OCI-LY1 (cell line): ENCODE measurements around the gene DDHD1.

Experiments
- H2AFZ ChIP-seq: fragments of 200-600 bp; sonication (generic), shearing (Covaris generic); 2 replicates; pipeline ENCODE4 v1.6.0; 2014; ENCODE audit warnings: antibody characterized with exemption, mild to moderate bottlenecking, low read length
- H3F3A ChIP-seq: fragments of 200-600 bp; sonication (generic), shearing (Covaris generic); 2 replicates; pipeline ENCODE4 v1.6.0; 2014; ENCODE audit warnings: mild to moderate bottlenecking, antibody characterized with exemption, low read length, moderate library complexity; ENCODE audit not compliant: insufficient read depth
- H3K27ac ChIP-seq: fragments of 200-600 bp; sonication (generic); 2 replicates; pipeline ENCODE4 v1.5.1; 2014; ENCODE audit warnings: low read length, mixed run types, mild to moderate bottlenecking, low read depth; ENCODE audit not compliant: poor library complexity, severe bottlenecking
- H3K27me3 ChIP-seq: fragments of 200-600 bp; sonication (generic); 2 replicates; pipeline ENCODE4 v1.6.0; 2014; ENCODE audit warnings: antibody characterized with exemption, mild to moderate bottlenecking, low read length, moderate library complexity; ENCODE audit not compliant: insufficient read depth
- H3K36me3 ChIP-seq: fragments of 200-600 bp; sonication (generic); 2 replicates; pipeline ENCODE4 v1.6.1; 2014; ENCODE audit warnings: mild to moderate bottlenecking, antibody characterized with exemption, low read length, moderate library complexity, mixed read lengths; ENCODE audit not compliant: insufficient read depth
- H3K4me1 ChIP-seq: fragments of 200-600 bp; sonication (generic); 2 replicates; pipeline ENCODE4 v1.5.1; 2014; ENCODE audit warnings: mild to moderate bottlenecking, low read length, moderate library complexity; ENCODE audit not compliant: insufficient read depth, severe bottlenecking
- H3K4me2 ChIP-seq: fragments of 200-600 bp; sonication (generic), shearing (Covaris generic); 2 replicates; pipeline ENCODE4 v1.6.1; 2014; ENCODE audit warnings: low read length
- H3K4me3 ChIP-seq: fragments of 200-600 bp; sonication (generic); 2 replicates; pipeline ENCODE4 v1.5.1; 2014; ENCODE audit warnings: low read length, low read depth, mild to moderate bottlenecking, mixed read lengths; ENCODE audit not compliant: poor library complexity, severe bottlenecking
- H3K79me2 ChIP-seq: fragments of 200-600 bp; shearing (Covaris generic); 2 replicates; pipeline ENCODE4 v1.6.1; 2016; ENCODE audit warnings: mixed run types, low read length, mixed read lengths; ENCODE audit not compliant: insufficient read depth
- H3K9ac ChIP-seq: fragments of 200-600 bp; sonication (generic), shearing (Covaris generic); 2 replicates; pipeline ENCODE4 v1.6.1; 2014; ENCODE audit warnings: mild to moderate bottlenecking, low read length, mixed read lengths
- H3K9me2 ChIP-seq: fragments of 200-600 bp; sonication (generic), shearing (Covaris generic); 2 replicates; pipeline ENCODE4 v1.6.1; 2014; ENCODE audit warnings: low read depth, mild to moderate bottlenecking, low read length, mixed read lengths
- H3K9me3 ChIP-seq: fragments of 200-600 bp; shearing (Covaris generic); 2 replicates; pipeline ENCODE4 v1.6.1; 2014; ENCODE audit warnings: low read length, mixed read lengths
- H4K20me1 ChIP-seq: fragments of 200-600 bp; sonication (generic), shearing (Covaris generic); 2 replicates; pipeline ENCODE4 v1.6.0; 2016; ENCODE audit warnings: mild to moderate bottlenecking, low read length; ENCODE audit not compliant: insufficient read depth
- EZH2 ChIP-seq: fragments of 200-600 bp; sonication (generic), shearing (Covaris generic); IDR thresholded peaks from 2 replicates; pipeline ENCODE4 v1.8.0; 2017; ENCODE audit warnings: borderline replicate concordance, mixed run types, mild to moderate bottlenecking, antibody characterized with exemption, low read length, moderate library complexity, mixed read lengths
- TF ChIP-seq, protein P1 (sequence below): fragments of 200-600 bp; sonication (generic), shearing (Covaris generic); IDR thresholded peaks from 2 replicates; pipeline ENCODE4 v1.5.1; 2017; ENCODE audit warnings: mild to moderate bottlenecking, antibody characterized with exemption, low read length, moderate library complexity, mixed read lengths

The DDHD1 gene

DNA sequence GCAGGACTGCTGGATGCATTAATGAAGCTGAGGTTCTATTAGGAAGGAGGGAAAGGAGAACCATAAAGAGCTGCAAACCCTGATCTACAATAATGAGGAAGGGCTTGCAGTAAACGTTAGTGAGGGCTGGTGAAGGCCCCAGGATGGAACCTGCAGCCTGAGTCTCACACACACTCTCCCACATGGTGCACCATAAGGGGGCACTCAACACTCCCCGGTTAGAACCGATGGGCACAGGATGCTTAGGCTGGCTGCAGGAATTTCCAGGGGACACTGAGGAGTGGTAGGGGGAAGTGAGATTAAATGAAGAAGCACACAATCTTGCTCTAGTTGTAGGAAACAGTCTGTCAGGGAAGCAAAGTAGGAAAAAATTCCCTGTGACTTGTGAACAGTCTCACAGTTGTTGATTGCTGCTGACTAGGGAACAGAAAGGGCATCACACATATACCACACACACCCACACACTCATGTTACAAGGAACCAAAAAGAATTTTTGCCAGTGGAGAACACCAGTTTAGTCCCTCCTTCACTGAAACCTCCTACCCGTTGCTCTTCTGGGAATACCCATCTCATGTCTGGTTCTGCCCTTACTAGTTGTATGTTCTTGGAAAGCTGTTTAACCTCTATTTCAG lies 146.1 kb downstream of the DDHD1 start:
- Histone ChIP-seq H3K4me3 (no peak overlapping the region), H3K4me1 (no peaks in the 10 kb centered on the region), H4K20me1 (no peaks in the 10 kb centered on the region), H3F3A (no peaks in the 10 kb centered on the region), H3K9me3 (no peaks in the 10 kb centered on the region), H3K79me2 (no peaks in the 10 kb centered on the region), H3K4me2 (no peak overlapping the region), H3K36me3 (no peaks in the 10 kb centered on the region), H3K27me3 (no peaks in the 10 kb centered on the region), H2AFZ (no peak overlapping the region), H3K27ac (no peak overlapping the region), H3K9me2 (no peaks in the 10 kb centered on the region), H3K9ac (no peak overlapping the region)
- TF ChIP-seq, protein P1, sequence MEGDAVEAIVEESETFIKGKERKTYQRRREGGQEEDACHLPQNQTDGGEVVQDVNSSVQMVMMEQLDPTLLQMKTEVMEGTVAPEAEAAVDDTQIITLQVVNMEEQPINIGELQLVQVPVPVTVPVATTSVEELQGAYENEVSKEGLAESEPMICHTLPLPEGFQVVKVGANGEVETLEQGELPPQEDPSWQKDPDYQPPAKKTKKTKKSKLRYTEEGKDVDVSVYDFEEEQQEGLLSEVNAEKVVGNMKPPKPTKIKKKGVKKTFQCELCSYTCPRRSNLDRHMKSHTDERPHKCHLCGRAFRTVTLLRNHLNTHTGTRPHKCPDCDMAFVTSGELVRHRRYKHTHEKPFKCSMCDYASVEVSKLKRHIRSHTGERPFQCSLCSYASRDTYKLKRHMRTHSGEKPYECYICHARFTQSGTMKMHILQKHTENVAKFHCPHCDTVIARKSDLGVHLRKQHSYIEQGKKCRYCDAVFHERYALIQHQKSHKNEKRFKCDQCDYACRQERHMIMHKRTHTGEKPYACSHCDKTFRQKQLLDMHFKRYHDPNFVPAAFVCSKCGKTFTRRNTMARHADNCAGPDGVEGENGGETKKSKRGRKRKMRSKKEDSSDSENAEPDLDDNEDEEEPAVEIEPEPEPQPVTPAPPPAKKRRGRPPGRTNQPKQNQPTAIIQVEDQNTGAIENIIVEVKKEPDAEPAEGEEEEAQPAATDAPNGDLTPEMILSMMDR = no peak; the same call in 1 of the 2 replicates

DNA sequence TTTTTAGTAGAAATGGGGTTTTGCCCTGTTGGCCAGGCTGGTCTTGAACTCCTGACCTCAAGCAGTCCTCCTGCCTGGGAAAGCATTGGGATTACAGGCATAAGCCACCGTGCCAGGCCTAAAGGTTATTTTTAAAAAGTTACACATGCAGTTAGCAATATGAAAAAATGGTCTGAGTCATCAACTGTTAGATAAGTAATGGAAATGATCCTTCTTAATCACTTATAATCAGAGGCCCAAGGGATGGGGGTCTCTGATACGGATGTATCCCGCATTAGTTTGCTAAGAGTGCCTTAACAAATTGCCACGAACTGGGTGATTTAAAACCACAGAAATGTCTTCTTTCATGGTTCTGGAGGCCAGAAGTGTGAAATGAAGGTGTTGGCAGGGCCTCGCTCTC lies 148.1 kb downstream of the DDHD1 start:
- Histone ChIP-seq H3K9me3 (no peaks in the 10 kb centered on the region), H3K27me3 (no peaks in the 10 kb centered on the region), H3K36me3 (no peaks in the 10 kb centered on the region), H3K9me2 (no peaks in the 10 kb centered on the region), H3K4me1 (no peaks in the 10 kb centered on the region), H2AFZ (no peak overlapping the region), H3K4me3 (no peak overlapping the region), H3K79me2 (no peaks in the 10 kb centered on the region), H3K4me2 (no peak overlapping the region), H4K20me1 (no peaks in the 10 kb centered on the region), H3K27ac (no peak overlapping the region), H3K9ac (no peak overlapping the region), H3F3A (no peaks in the 10 kb centered on the region)
- TF ChIP-seq, protein P1 = no peak
- TF ChIP-seq EZH2 = no peak

DNA sequence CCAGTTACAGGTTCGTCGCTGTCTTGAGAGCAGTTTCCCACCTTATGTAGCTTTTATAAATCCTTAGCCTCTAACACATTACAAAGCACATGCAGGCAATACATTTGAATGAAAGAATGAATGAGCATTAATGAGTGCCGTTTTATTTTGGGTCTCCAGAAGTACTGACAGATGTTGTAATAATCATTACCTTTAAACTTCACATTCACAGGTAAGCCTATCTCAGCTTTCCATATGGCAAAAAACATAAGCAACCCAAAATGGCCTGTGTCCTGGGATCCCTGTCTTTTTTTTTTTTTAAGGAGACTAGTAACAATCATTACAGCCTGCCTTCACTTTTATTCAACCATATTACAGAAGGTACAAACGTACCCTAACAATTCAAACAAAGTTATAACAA lies 149.3 kb downstream of the DDHD1 start:
- H3K27me3 ChIP-seq = no peaks in the 10 kb centered on the region
- H3K9me3 ChIP-seq = no peaks in the 10 kb centered on the region
- H3K36me3 ChIP-seq = no peaks in the 10 kb centered on the region
- H3K4me1 ChIP-seq = no peaks in the 10 kb centered on the region
- no peak overlapping the region for H2AFZ ChIP-seq
- H3K27ac ChIP-seq = no peak overlapping the region
- no peak overlapping the region for H3K4me2 ChIP-seq
- H3K9ac ChIP-seq = no peak overlapping the region
- TF ChIP-seq, protein P1 = no peak
- TF ChIP-seq EZH2 = no peak
- no peaks in the 10 kb centered on the region for H3K9me2 ChIP-seq
- no peaks in the 10 kb centered on the region for H3F3A ChIP-seq
- H4K20me1 ChIP-seq = no peaks in the 10 kb centered on the region
- H3K4me3 ChIP-seq = no peak overlapping the region
- no peaks in the 10 kb centered on the region for H3K79me2 ChIP-seq
